BE2C (cell line): ENCODE results near the gene GRHL1.

Experiments used
- DNase-seq: peaks from one replicate; pipeline ENCODE4 v3.0.0-alpha.2; 2020
- H3K27me3 ChIP-seq: fragments of 250-450 bp; sonication (Bioruptor Pico); 2 replicates; pipeline ENCODE4 v1.5.1; 2020; ENCODE audit warnings: mild to moderate bottlenecking
- H3K36me3 ChIP-seq: fragments of 250-450 bp; sonication (Bioruptor Pico); 2 replicates; pipeline ENCODE4 v1.5.1; 2020; ENCODE audit warnings: mild to moderate bottlenecking
- H3K4me1 ChIP-seq: fragments of 250-450 bp; sonication (Bioruptor Pico); 2 replicates; pipeline ENCODE4 v1.5.1; 2020
- H3K4me3 ChIP-seq: 2 replicates; pipeline ENCODE4 v1.5.1; 2011; ENCODE audit warnings: low read depth, low read length
- H3K9me3 ChIP-seq: fragments of 250-450 bp; sonication (Bioruptor Pico); 2 replicates; pipeline ENCODE4 v1.5.1; 2020
- CTCF ChIP-seq: IDR thresholded peaks from 2 replicates; pipeline ENCODE4 v1.5.1; 2012; ENCODE audit warnings: mild to moderate bottlenecking, low read depth, low read length

GRHL1 gene

GRCh38 chr2:9937968-9938367 lies 13.5 kb upstream of the GRHL1 start:
- H3K9me3 ChIP-seq: no peaks in the 10 kb centered on the region
- no peaks in the 10 kb centered on the region for H3K4me1 ChIP-seq
- H3K27me3 ChIP-seq: no peaks in the 10 kb centered on the region
- H3K36me3 ChIP-seq: peaks cover 14% of the 10 kb centered on the region
- DNase-seq: no peak
- no peak overlapping the region for H3K4me3 ChIP-seq
- TF ChIP-seq CTCF: no peak

GRCh38 chr2:9939587-9940485 lies 11.7 kb upstream of the GRHL1 start:
- H3K4me3 ChIP-seq: no peak overlapping the region

GRCh38 chr2:9941196-9941995 lies 10.1 kb upstream of the GRHL1 start:
- no peak for DNase-seq
- Histone ChIP-seq H3K9me3 (no peaks in the 10 kb centered on the region), H3K27me3 (peaks cover 4% of the 10 kb centered on the region; the same call in 1 of the 2 replicates)

More at GRCh38 chr2:9939587-9940485, 11.7 kb upstream of the GRHL1 start:
- no peaks in the 10 kb centered on the region for H3K4me1 ChIP-seq
- H3K27me3 ChIP-seq: no peaks in the 10 kb centered on the region; the same call in 1 of the 2 replicates
- H3K36me3 ChIP-seq: no peaks in the 10 kb centered on the region
- no peak for TF ChIP-seq CTCF
- no peak for DNase-seq
- no peaks in the 10 kb centered on the region for H3K9me3 ChIP-seq

GRCh38 chr2:9941996-9942390 lies 9.5 kb upstream of the GRHL1 start:
- DNase-seq: no peak
- Histone ChIP-seq H3K9me3 (no peaks in the 10 kb centered on the region), H3K36me3 (no peaks in the 10 kb centered on the region), H3K4me3 (no peak overlapping the region), H3K4me1 (no peaks in the 10 kb centered on the region), H3K27me3 (peaks cover 4% of the 10 kb centered on the region; the same call in 1 of the 2 replicates)
- TF ChIP-seq CTCF: no peak

More at GRCh38 chr2:9941196-9941995, 10.1 kb upstream of the GRHL1 start:
- no peak for TF ChIP-seq CTCF
- H3K4me1 ChIP-seq: no peaks in the 10 kb centered on the region
- H3K4me3 ChIP-seq: no peak overlapping the region
- H3K36me3 ChIP-seq: no peaks in the 10 kb centered on the region

GRCh38 chr2:9944330-9944758 lies 7.1 kb upstream of the GRHL1 start:
- H3K27me3 ChIP-seq: peaks cover 4% of the 10 kb centered on the region; the same call in 1 of the 2 replicates
- no peaks in the 10 kb centered on the region for H3K9me3 ChIP-seq
- TF ChIP-seq CTCF: no peak
- no peak for DNase-seq
- no peaks in the 10 kb centered on the region for H3K36me3 ChIP-seq
- no peak overlapping the region for H3K4me3 ChIP-seq
- H3K4me1 ChIP-seq: no peaks in the 10 kb centered on the region
